GM04504 (cell line): ENCODE data around the gene PCSK4.
A peak's percentile ranks its signal among the peaks of the same experiment; 100 is the strongest.
"Not testable (repeated sequence)": the region's sequence is repeated elsewhere in the genome, so short reads cannot be mapped to it uniquely, and the experiment has no call there.

ENCODE experiments used
- DNase-seq: peaks from one replicate; pipeline ENCODE4 v3.0.0-alpha.2; 2012; ENCODE audit warnings: low read depth

PCSK4 gene

GRCh38 chr19:1522061-1522460 is 31.9 kb upstream of the PCSK4 start:
- DNase-seq = no peak

DNA sequence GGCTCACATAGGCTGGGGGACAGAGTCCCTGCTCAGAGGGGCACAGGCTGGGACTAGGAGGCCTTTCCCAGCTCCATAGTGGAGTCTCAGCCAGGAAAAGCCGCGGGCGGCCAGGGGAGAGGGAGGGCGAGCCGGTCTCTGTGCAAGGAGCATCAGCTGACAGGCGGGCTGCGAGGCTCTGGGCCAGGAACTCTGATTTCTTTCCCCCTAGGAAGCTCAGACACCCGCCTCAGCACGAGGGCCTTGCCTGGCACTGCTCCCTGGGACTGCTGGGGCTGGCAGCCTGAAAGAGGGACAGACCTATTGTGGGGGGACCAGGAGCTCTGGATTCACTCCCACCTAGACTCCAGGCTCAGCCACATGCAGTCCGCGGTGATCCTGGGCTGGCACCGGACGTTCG is 31.5 kb upstream of the PCSK4 start:
- no peak for DNase-seq

GRCh38 chr19:1520203-1520780 is 30.1 kb upstream of the PCSK4 start:
- DNase-seq = no peak

DNA sequence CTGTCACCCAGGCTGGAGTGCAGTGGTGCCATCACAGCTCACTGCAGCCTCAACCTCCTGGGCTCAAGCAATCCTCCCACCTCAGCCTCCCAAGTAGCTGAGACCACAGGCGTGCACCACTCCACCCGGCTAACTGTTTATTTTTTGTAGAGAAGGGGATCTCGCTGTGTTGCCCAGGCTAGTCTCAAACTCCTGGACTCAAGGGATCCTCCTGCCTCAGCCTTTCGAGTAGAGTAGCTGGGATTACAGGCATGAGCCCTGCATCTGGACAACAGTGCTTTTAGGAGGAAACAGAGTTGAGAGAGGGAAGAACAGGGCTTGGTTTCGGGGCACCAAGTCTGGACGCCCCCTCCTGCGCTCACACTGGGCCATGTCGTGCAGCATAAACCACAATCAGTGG is 29.7 kb upstream of the PCSK4 start:
- not testable (repeated sequence) for DNase-seq

DNA sequence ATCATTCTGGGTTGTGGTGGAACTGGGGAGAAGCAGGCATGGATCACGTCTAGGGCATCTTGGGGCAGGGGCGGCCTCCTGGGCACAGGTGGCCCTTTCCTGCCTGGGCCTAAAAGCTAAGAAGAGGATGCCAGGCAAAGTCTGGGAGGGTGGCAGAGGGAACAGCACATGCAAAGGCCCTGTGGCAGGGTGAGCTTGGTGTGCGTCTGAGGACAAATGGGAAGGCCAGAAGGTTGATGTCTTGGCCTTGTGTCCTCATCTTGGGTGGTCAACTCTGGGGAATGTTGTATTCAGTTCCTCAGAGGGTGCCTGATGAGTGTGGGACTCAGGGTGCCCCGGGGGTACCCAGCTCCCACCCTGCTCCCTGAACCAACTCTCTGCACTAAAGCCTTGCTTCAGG is 28.3 kb upstream of the PCSK4 start:
- DNase-seq = no peak

DNA sequence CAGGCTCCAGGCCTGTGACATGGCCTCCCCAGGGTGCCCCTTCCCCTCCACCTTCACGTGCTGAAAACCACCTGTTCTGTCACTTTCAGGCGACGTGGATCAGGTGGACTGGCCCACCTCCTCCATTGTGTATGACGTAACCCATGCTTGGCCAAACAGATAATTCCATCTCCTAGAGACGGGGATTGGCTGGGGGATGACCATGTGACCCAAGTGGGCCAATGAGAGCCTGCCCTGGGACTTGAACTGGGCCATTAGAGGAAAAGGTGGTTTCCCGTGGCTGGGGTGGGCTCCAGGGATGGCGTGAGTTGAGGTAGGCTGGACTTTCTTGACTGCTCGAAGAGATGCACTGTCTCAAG is 26.2 kb upstream of the PCSK4 start:
- DNase-seq = no peak

GRCh38 chr19:1514986-1515721 is 25.0 kb upstream of the PCSK4 start:
- no peak for DNase-seq

- DNase-seq = no peak
These were observed 24.1 kb upstream of the PCSK4 start for GRCh38 chr19:1514295-1514661.

DNA sequence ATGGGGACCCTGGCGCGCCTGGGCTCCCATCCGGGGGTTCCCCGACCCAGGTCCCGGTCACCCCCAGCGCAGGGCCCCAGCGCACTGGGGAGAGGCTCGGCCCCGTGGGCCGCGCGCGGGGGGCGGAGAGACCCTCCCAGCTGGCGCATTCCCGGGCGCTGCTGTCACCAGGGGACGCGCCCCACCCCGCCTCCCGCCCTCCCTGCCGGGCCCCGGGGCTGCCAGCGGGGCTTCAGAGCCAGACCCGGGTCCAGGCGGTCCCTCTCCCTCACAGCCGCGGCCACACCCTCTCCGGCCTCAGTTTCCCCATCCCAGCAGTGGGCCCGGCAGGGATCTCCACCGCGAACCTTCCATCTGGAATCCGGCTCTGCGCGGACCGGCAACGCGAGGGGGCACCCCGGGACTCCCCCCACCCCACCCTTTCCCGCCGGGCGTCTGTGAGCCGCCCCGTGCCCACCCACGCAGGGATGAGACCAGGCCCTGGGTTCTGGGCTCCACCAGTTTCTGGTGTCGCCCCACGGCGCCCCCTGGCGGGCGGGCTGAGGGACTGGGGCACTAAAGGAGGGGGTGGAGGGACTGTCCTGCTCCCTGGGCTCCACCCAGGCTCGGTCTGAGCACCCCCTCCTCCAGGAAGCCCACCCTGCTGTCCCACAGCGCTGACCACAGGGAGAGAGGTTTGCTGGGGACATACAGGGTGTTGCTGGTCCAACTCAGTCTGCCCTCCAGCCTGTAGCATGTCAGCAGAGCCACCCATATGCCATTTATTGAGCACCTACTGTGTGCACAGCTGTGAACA is 23.5 kb upstream of the PCSK4 start:
- DNase-seq = peak; percentile 42

DNA sequence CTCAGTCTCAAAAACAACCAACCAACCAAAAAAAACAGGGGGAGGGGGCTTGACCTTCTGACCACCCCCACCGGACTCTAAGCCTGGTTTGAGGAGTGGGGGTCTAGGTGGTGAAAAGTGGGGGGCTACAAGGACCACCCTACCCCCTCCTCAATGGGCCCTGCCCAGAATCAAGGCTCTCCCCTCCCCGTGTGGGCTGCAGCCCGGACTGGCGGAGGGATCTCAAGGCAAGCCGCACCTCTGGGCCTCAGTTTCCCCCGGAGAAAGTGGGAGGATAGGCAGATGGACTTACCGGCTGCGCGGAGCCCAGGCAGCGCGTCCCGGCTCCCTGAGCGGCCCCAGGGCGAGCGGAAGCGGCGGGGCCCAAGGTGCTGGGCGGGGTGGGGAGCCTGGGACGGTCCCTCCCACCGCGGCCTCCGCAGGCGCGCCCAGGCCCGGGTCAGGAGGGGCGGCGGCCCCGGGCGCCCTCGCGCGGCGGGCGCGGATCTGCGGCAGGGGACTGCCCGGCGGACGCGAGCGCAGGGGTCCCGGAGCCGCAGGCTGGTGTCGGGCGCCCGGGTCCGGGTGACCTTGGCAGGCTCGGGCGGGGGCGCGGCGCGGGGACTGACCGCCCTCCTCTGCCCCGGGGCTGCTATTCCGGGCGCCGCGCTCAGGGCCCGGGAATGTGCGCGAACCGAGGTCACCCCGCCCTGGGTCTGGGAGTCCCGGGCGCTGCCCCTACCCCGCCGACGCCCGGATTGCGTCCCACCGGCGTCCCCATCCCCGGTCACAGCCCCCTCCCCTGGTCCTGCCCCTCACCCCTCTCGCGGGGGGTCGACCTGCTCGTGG is 22.7 kb upstream of the PCSK4 start, which contains the start of gene ADAMTSL5:
ADAMTSL5 (minus strand) TSS at position 349 of the 828 bp plus-strand sequence. CDS start 2,076 bp downstream, outside the sequence.
- peak; percentile 45 for DNase-seq

DNA sequence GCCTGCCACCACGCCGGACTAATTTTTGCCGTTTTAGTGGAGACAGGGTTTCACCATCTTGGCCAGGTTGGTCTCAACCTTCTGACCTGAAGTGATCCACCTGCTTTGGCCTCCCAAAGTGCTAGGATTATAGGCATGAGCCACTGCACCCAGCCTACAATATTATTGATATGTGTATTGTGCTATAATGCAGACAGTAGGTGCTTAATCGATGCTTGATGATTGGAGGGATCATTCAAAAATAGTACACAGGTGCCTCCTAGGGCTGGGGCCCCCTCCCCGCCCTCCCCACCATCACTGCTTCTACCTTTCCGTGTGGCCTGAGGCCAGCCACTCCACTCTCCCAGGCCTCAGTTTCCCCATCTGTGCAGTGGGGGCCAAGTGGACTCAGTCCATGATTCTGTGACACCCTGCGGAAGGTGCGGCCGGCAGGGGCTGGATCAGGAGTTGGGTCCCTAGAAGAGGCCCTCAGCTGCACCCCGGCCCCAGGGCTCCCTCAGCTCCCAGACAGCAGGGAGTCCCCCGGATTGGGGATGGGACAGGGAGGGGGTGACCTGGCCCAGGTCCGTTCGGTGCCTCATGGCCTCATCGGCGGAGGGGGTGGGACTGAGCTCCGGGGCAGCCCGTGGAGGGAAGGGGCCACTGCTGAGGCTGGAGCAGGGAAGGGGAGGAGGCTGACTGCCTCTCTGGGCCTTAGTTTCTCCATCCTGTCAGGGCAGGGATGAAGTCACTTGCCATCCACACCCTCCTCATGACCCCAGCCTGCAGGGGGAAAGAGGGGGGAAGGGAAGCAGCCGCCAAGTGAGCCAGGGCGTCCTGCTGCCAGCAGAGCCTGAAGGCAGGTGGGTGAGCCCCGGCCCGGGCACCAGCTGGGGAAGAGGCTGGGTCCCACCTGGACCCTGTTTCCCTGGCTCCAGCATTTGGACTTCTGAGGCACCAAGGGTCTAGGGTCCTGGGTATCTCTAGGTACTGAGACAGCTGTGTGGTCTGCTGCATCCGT is 21.5 kb upstream of the PCSK4 start:
- no peak for DNase-seq

GRCh38 chr19:1510807-1511206 is 20.7 kb upstream of the PCSK4 start:
- no peak for DNase-seq

- no peak for DNase-seq
These were observed 20.3 kb upstream of the PCSK4 start for GRCh38 chr19:1510442-1510806.

GRCh38 chr19:1509602-1510441 is 19.7 kb upstream of the PCSK4 start:
- no peak for DNase-seq

GRCh38 chr19:1508507-1508856 is 18.3 kb upstream of the PCSK4 start:
- DNase-seq = no peak

DNA sequence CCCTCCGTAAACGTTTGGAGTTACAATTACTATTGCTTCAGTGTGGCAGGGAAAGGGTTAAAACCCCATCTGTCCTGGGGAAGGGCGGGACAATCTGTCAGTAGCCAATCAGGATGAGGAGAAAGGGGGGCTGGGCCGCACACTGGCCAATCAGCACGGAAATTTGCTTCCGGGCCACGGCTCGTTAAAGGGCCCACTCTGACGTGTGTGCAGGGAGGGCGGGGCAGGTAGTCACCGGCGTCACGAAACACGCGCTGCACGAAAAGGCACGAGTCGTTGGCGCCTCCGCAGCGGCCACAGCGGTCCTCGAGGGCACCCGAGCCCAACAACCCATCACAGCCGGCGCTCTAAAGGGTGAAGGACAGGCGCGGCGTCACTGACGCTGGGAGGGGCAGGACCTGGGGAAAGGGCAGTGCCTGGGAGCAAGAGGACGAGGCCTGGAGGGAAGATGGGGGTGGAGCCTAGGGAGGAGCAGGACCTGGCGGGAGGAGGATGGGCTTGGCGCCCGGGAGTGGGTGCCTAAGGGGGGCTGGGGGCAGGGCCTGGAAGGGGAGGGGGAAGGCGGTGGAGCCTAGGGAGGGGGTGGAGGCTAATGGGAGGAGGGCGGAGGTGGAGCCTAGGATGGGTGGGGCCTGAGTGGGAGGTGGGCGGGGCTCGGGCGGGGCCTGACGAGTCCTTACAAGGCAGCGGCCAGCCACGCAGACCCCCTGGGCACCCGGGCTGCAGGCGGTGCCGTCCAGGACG is 17.8 kb upstream of the PCSK4 start:
- DNase-seq = peak; percentile 87

DNA sequence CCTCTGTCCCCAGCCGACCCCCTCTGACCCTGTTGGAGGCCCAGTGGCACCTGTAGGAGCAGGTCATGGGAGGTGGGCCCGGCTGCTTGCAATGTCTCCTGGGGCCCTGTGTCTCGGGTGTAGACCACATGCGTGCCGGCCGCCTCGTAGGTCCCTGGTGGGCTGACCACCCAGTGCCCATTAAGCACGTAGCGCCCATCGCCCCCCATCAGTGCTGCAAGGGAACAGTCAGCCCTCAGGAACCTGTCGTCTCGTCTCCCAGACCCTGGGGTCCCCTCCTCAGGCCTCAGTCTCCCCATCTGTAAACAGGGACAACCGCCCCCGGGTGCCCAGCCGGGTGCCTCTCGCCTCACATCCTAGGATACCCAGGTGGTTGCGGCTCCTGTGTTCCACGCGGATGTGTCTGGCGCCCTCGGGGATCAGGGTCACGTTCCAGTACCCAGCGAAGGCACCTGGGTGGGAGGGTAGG is 17.1 kb upstream of the PCSK4 start:
- no peak for DNase-seq

DNA sequence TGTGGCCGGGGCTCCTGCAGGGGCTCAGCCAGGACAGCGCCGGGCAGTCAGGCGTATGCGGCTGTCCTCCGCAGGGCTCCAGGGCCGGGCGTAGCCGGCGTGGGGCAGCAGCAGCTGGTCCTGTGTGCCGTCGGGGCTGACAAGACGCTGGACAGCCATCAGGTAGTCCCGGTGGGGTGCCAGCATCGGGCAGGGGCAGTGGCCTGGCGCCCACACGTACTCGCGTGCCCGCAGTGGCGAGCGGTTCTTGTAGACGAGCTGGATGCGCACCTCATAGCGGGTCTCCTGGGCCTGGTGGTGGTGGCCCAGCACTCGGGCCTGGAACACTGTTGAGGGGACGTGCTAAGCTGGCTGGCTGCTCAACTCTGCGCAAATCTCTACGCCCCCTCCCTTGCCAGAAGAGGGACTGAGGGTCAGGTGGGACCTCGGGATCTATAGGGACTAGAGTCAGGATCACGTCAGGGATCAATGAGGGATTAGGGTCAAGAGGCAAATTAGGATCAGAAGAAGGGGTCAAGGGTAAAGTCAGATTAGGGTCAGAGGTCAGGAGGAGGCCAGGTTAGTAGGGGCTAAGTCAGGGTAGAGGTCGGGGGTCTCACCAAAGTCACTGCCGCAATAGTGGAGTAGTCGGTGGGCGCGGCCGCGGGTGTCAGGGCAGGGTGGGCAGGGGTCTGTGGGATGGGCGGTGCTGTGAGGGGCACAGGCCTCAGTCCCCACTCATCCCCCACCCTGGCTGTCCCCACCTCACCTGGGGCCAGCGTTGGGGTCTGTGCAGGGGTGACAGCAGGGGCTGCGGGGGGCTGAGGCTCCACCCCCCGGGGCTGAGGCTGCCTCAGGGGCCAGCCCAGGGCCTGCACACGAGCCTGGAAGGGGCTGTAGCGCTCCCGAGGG is 16.1 kb upstream of the PCSK4 start:
- DNase-seq = no peak
